Ishikawa (cell line): ENCODE results near the gene DIAPH2.

Experiments used
- CEBPB ChIP-seq: IDR thresholded peaks from 2 replicates; pipeline ENCODE4 v1.6.1; 2012
- CREB1 ChIP-seq: IDR thresholded peaks from 2 replicates; pipeline ENCODE4 v1.6.1; 2012; ENCODE audit warnings: low read depth
- EP300 ChIP-seq: IDR thresholded peaks from 2 replicates; pipeline ENCODE4 v1.6.1; 2012; ENCODE audit warnings: borderline replicate concordance
- FOXM1 ChIP-seq: IDR thresholded peaks from 2 replicates; pipeline ENCODE4 v1.6.1; 2012; ENCODE audit warnings: low read depth, borderline replicate concordance
- RAD21 ChIP-seq: IDR thresholded peaks from 2 replicates; pipeline ENCODE4 v1.6.1; 2012; ENCODE audit warnings: low read depth
- TAF1 ChIP-seq: IDR thresholded peaks from 2 replicates; pipeline ENCODE4 v1.6.1; 2012; ENCODE audit warnings: low read depth, mild to moderate bottlenecking
- TCF12 ChIP-seq: IDR thresholded peaks from 2 replicates; pipeline ENCODE4 v1.6.1; 2012; ENCODE audit warnings: low read depth
- YY1 ChIP-seq: IDR thresholded peaks from 2 replicates; pipeline ENCODE4 v1.6.1; 2012; ENCODE audit warnings: low read depth
- ZBTB7A ChIP-seq: IDR thresholded peaks from 2 replicates; pipeline ENCODE4 v1.6.1; 2012; ENCODE audit warnings: low read depth
- TF ChIP-seq, protein P1 (sequence below): IDR thresholded peaks from 2 replicates; pipeline ENCODE4 v1.6.1; 2012
- TF ChIP-seq, protein P2 (sequence below): IDR thresholded peaks from 2 replicates; pipeline ENCODE4 v1.6.1; 2012
- TF ChIP-seq, protein P3 (sequence below): IDR thresholded peaks from 2 replicates; pipeline ENCODE4 v1.6.1; 2012; ENCODE audit warnings: low read depth, mild to moderate bottlenecking

DNA sequence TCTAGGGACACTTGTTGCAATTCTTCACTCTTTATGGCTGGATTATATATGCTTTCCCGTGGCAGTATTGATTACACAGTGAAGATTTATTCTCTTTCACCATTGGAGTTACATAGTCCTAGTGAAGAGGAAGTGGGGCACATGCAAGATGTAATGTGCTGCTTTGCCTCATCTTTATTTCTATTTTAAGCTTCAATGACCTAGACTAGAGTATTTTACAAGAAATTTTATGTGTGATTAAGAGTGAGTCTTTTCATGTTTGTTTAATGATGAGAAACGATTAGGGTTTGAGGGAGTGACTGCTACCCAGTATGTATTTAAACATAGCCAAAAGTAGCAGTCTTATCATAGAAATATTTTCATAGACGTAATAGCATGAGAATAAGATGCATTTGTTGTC is 30.8 kb downstream of the DIAPH2 start:
- TF ChIP-seq, protein P1, sequence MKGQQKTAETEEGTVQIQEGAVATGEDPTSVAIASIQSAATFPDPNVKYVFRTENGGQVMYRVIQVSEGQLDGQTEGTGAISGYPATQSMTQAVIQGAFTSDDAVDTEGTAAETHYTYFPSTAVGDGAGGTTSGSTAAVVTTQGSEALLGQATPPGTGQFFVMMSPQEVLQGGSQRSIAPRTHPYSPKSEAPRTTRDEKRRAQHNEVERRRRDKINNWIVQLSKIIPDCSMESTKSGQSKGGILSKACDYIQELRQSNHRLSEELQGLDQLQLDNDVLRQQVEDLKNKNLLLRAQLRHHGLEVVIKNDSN: no peak
- TF ChIP-seq, protein P2, sequence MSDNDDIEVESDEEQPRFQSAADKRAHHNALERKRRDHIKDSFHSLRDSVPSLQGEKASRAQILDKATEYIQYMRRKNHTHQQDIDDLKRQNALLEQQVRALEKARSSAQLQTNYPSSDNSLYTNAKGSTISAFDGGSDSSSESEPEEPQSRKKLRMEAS: no peak
- TF ChIP-seq FOXM1 (no peak), CEBPB (no peak), CREB1 (no peak), RAD21 (no peak), EP300 (no peak), TCF12 (no peak), ZBTB7A (no peak), TAF1 (no peak), YY1 (no peak)
- TF ChIP-seq, protein P3, sequence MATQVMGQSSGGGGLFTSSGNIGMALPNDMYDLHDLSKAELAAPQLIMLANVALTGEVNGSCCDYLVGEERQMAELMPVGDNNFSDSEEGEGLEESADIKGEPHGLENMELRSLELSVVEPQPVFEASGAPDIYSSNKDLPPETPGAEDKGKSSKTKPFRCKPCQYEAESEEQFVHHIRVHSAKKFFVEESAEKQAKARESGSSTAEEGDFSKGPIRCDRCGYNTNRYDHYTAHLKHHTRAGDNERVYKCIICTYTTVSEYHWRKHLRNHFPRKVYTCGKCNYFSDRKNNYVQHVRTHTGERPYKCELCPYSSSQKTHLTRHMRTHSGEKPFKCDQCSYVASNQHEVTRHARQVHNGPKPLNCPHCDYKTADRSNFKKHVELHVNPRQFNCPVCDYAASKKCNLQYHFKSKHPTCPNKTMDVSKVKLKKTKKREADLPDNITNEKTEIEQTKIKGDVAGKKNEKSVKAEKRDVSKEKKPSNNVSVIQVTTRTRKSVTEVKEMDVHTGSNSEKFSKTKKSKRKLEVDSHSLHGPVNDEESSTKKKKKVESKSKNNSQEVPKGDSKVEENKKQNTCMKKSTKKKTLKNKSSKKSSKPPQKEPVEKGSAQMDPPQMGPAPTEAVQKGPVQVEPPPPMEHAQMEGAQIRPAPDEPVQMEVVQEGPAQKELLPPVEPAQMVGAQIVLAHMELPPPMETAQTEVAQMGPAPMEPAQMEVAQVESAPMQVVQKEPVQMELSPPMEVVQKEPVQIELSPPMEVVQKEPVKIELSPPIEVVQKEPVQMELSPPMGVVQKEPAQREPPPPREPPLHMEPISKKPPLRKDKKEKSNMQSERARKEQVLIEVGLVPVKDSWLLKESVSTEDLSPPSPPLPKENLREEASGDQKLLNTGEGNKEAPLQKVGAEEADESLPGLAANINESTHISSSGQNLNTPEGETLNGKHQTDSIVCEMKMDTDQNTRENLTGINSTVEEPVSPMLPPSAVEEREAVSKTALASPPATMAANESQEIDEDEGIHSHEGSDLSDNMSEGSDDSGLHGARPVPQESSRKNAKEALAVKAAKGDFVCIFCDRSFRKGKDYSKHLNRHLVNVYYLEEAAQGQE: no peak
